Skeletal muscle tissue (tissue), 4 donors: Measurements from ENCODE around the gene ERF. TPM values are rescaled to one million over a fixed set of nuclear protein-coding genes. Genes with fewer than 3 reads are reported as not detected.

Experiments used
- H3K27ac ChIP-seq: one replicate; pipeline ENCODE4 v1.7.0; 2013; ENCODE audit warnings: mild to moderate bottlenecking, low read depth, low read length, inconsistent platforms
- H3K27me3 ChIP-seq, 3 donors: one replicate each; pipeline ENCODE4 v1.7.0; 2013; ENCODE audit warnings: low read length in 3 of 3; ENCODE audit not compliant: control insufficient read depth in 3 of 3, insufficient read depth in 3 of 3
- H3K36me3 ChIP-seq, 3 donors: one replicate each; pipeline ENCODE4 v1.7.0; 2013; ENCODE audit warnings: low read length in 3 of 3; ENCODE audit not compliant: control insufficient read depth in 3 of 3, insufficient read depth in 3 of 3
- H3K4me1 ChIP-seq, 3 donors: one replicate each; pipeline ENCODE4 v1.7.0; 2013; ENCODE audit warnings: low read length in 3 of 3, mild to moderate bottlenecking in 3 of 3; ENCODE audit not compliant: control insufficient read depth in 3 of 3, insufficient read depth in 3 of 3
- H3K4me3 ChIP-seq, 3 donors: one replicate each; pipeline ENCODE4 v1.7.0; 2013; ENCODE audit warnings: low read length in 3 of 3
- H3K9ac ChIP-seq, 3 donors: one replicate each; pipeline ENCODE4 v1.7.0; 2013; ENCODE audit warnings: low read length in 3 of 3, mild to moderate bottlenecking in 3 of 3, moderate library complexity in 2 of 3, low read depth in 1 of 3
- H3K9me3 ChIP-seq, 3 donors: one replicate each; pipeline ENCODE4 v1.7.0; 2013; ENCODE audit warnings: low read length in 3 of 3; ENCODE audit not compliant: control insufficient read depth in 3 of 3
- total RNA-seq: library from RNA; depleted of rRNA; stranded (reverse); fragments of >200 nt; gene quantifications from one replicate; pipeline ENCODE4 v1.2.3, GENCODE V29; 2014
- donor health status: Osteomylitis.

Gene ERF
- total RNA-seq, 1 donor from 2014 or later, result 12.0 TPM

DNA sequence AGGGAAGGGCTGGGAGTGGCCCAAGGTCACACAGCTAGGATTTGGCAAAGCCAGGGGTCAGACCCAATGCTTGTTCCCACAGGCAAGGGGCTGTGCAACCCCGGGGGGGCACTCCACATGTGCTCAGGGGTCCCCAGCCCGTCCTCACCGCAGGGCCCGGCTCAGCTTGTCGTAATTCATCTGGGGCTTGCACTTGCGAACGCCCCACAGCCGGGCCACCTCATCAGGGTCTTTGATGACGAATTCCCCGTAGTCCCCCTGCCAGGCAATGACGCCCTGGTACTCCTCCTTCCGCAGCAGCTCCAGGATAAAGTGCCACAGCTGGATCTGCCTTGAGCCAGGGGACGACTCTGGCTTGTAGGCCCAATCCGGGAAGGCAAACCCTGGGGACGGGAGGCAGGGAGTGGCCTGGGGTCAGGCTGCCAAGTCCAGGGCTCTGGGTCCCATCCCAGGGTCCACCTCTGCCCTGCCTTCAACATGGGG lies 4.7 kb downstream of the ERF start:
- Histone ChIP-seq H3K9me3 (no peaks in the 10 kb centered on the region), H3K4me3 (peak overlapping the region in 2 of 3 donors; percentile 22 to 35), H3K9ac (peak overlapping the region in 2 of 3 donors; percentile 50 to 54), H3K27me3 (peaks cover 0 to 27% (median 17%) of the 10 kb centered on the region in 3 donors), H3K36me3 (peaks cover 0 to 9% (median 4%) of the 10 kb centered on the region in 3 donors), H3K4me1 (peaks cover 47 to 53% (median 52%) of the 10 kb centered on the region in 3 donors), H3K27ac (peak overlapping the region; percentile 64)

DNA sequence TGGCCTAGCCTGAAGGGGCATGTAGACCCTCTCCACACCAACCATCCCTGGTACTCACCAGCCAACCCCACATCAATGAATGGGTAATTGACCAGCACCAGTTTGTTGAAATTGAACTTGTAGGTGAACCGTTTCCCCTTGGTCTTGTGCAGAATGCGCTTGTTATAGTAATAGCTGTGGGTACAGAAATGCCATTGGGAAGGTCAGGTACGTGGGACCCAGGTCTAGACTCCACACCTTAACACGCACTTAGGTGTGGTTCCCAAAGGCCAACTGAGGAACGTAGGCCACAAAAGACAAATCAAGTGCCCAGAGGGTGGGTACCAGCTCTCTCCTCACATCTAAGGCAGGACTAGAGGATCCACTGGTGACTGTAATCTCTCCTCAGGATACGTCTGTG lies 5.2 kb downstream of the ERF start:
- Histone ChIP-seq H3K9ac (peak overlapping the region in 2 of 3 donors; percentile 35 to 38), H3K4me3 (peak overlapping the region in 1 of 3 donors; percentile 22), H3K4me1 (peaks cover 51 to 57% (median 56%) of the 10 kb centered on the region in 3 donors), H3K9me3 (no peaks in the 10 kb centered on the region), H3K27me3 (peaks cover 0 to 27% (median 17%) of the 10 kb centered on the region in 3 donors), H3K36me3 (peaks cover 0 to 9% (median 4%) of the 10 kb centered on the region in 3 donors), H3K27ac (peak overlapping the region; percentile 64)

DNA sequence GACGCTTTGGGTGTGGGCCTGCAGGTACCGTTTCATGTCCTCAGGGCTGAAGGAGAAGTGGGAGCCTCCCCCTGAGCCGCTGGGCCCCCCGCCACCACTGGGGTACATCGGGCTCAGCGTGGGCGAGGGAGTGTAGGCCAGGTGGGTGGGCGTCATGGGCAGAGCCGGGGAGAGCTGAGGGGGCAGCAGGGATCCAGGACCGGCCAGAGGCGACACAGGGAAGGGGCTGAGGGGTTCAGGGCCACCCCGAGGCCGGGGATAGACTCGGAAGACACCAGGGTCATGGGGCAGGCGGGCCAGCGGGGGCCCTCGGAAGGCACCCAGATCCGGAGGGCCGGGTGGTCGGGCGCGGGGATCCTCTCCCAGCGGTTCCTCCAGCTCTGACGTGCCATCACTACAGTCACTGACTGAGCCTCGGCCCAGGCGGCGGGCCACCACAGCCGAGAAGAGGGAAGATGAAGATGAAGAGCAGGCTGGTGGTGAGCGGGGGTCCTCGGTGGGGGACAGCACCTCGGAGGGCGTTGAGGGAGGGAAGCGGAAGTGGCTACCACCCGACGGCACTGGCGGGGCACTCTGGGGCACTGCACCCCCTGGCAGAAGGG lies 5.7 kb downstream of the ERF start:
- Histone ChIP-seq H3K27me3 (peaks cover 0 to 25% (median 17%) of the 10 kb centered on the region in 3 donors), H3K4me1 (peaks cover 53 to 57% (median 57%) of the 10 kb centered on the region in 3 donors), H3K36me3 (peaks cover 0 to 9% (median 4%) of the 10 kb centered on the region in 3 donors), H3K4me3 (no peak overlapping the region), H3K27ac (peak overlapping the region; percentile 64), H3K9me3 (no peaks in the 10 kb centered on the region), H3K9ac (no peak overlapping the region)

DNA sequence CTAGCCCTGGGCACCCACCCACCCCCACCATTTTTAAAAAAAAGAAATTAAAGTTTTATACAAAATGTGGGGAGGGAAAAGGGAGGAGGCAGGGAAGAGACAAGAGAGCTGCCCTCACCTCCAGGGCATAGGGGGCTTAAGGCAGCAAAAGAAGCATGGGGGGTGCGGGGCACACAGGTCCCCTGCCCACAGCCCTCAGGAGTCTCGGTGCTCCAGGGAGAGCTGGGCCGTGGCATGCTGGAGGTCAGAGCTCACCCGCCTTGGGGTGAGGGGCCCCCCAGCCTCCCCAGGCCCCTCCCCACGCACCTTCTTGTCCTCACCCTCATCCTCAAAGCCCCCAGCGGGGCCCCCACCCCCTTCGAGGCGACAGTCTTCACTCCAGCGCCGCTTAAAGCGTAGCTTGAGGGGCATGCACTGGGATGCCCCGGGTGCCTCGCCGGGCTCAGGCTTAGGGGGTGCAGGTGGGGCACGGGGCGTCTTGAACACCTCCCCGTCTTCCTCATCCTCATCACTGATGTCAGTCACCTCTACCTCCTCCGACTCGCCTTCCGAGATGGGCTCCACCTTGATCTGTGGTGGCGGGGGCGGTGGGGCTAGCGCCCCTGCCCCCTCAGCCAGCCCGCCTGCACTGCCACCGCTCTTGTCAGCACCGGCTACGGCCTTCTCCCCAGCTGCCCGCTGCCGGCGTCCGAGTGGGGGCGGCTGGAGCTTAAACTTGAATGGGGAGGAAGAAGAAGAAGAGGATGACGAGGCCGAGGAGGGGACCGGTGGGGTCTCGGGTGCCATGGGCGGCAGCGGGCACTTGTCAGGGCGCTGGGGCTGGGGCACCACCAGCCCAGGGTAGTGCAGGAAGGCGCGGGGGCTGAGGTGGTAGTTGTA lies 6.4 kb downstream of the ERF start:
- H3K9ac ChIP-seq, result no peak overlapping the region
- H3K4me1 ChIP-seq, result peaks cover 60 to 64% (median 63%) of the 10 kb centered on the region in 3 donors
- H3K4me3 ChIP-seq, result no peak overlapping the region
- peaks cover 0 to 9% (median 4%) of the 10 kb centered on the region in 3 donors for H3K36me3 ChIP-seq
- peaks cover 0 to 25% (median 17%) of the 10 kb centered on the region in 3 donors for H3K27me3 ChIP-seq
- H3K27ac ChIP-seq, result no peak overlapping the region
- H3K9me3 ChIP-seq, result no peaks in the 10 kb centered on the region

DNA sequence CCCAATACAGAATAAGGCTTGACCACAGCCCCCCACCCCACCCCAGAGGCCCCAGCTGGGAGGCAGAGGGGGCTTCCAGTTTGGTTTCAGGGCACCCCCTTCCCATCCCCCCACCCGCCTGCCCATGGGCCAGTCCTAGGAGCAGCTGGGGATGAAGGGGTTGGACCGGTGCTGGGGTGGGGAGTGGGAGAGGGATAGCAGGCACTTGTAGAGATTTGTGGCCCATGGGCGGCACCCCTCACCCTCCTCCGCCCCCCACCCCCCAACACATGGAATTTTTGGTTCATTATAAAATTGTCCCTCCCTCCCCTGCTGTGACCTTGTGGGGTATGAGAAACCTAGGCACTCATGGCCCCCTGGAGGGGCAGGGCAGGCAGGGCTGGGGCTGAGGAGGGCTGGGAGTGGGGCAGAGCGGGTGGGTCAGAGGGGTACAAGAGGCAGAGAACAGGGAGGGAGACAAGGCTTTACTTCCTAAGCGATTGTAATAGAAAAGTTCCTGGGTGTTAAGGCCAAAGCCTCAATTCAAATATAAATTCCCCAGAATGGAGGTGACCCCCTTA lies 7.2 kb downstream of the ERF start:
- Histone ChIP-seq H3K27ac (no peak overlapping the region), H3K4me1 (peaks cover 57 to 64% (median 60%) of the 10 kb centered on the region in 3 donors), H3K9ac (no peak overlapping the region), H3K27me3 (peaks cover 0 to 18% (median 12%) of the 10 kb centered on the region in 3 donors), H3K9me3 (no peaks in the 10 kb centered on the region), H3K36me3 (peaks cover 0 to 9% (median 4%) of the 10 kb centered on the region in 3 donors), H3K4me3 (no peak overlapping the region)

DNA sequence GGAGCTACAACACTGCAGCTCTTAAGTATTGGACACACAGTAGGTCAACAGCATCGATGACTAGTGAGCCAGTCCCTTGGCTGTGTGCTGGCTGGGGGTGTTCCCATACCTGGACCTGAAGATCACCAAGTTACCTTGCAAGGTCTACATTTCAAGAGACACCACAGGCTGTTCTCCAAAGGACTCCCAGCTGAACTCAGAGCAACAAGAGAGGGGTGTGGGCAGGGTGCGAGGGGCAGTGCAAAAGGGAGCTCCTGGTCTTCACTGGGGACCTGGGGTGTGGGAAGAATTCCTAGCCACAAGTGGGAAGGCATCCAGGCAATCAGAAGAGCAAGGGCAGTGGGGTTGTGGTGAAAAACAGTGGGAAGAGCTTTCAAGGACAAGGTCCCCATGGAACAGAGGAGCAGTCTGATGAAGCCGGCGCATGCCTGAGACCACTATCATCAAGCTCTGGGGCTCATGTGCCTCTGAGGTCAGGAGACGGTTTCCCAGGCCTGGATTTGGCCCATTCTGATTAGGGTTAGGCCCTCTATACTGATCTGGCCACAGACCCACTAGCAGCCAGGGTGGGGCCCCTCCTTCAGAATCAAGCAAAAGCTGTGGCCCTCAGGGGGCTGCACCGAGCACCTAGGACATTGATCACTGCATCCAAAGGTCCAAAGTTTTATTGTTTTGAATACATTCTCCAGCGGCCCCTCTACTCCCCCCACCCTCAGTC lies 7.8 kb downstream of the ERF start:
- H3K9me3 ChIP-seq, result no peaks in the 10 kb centered on the region
- peaks cover 0 to 13% (median 9%) of the 10 kb centered on the region in 3 donors for H3K27me3 ChIP-seq
- H3K4me1 ChIP-seq, result peaks cover 52 to 61% (median 53%) of the 10 kb centered on the region in 3 donors
- peaks cover 0 to 9% (median 4%) of the 10 kb centered on the region in 3 donors for H3K36me3 ChIP-seq
- H3K27ac ChIP-seq, result peak overlapping the region; percentile 34
- H3K4me3 ChIP-seq, result no peak overlapping the region
- H3K9ac ChIP-seq, result peak overlapping the region in 1 of 3 donors; percentile 8

DNA sequence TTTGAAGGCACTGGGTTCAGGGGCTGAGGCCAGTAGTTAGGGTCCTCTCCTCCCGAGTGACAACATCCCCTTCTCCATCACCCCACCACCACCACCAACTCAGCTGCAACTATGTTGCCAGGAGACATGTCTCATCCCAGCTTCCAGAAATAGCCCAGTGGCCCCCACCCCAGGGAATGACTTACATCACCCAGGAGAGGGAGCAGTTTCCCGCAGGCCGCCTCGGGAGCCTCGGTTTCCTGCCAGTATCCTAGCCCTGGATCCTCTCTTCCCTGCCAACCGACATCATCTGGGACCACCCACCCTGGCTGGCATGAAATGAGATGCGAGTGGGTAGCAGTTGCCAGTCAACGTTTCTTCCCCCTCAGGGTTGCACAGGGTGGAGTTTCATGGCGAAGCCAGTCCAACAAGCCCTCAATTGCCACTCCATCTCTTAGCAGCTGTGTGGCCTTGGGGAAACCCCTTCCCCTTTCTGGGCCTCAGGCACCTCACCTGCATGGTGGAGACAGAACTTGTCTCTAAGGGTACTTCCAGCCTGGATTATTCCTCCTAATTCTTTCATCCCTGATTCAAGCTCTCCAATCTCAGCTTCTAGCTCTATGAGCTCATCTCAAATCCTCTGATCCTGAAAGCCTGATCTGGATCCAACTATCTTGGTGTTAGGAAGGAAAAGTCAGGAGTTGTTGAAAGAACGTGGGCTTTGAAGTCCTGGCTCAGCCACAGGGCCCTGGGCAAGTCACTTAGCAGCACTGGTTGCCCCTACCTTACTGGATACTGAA lies 8.6 kb downstream of the ERF start:
- Histone ChIP-seq H3K9ac (peak overlapping the region in 1 of 3 donors; percentile 40), H3K36me3 (peaks cover 0 to 9% (median 4%) of the 10 kb centered on the region in 3 donors), H3K27ac (peak overlapping the region; percentile 34), H3K9me3 (no peaks in the 10 kb centered on the region), H3K4me3 (no peak overlapping the region), H3K4me1 (peaks cover 49 to 58% (median 52%) of the 10 kb centered on the region in 3 donors), H3K27me3 (peaks cover 0 to 10% (median 9%) of the 10 kb centered on the region in 3 donors)

DNA sequence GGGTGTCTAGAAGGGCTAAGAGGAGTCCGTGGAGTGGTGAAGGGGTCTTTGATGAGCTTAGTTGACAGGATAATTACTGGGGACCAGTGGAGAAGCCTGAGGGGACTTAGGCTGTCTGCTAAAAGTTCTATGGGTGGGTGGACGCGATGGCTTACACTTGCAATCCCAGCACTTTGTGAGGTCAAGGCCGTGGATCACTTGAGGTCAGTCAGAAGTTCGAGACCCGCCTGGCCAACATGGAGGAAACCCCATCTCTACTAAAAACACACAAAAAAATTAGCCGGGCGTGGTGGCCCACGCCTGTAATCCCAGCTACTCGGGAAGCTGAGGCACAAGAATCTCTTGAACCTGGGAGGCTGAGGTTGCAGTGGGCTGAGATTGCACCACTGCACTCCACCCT lies 9.7 kb downstream of the ERF start:
- H3K36me3 ChIP-seq, result peaks cover 4 to 8% (median 5%) of the 10 kb centered on the region in 3 donors
- H3K4me3 ChIP-seq, result peak overlapping the region; percentile 90 to 92 (median 91)
- H3K27ac ChIP-seq, result peak overlapping the region; percentile 89
- peaks cover 45 to 56% (median 48%) of the 10 kb centered on the region in 3 donors for H3K4me1 ChIP-seq
- peaks cover 0 to 2% (median under 1%) of the 10 kb centered on the region in 3 donors for H3K27me3 ChIP-seq
- H3K9ac ChIP-seq, result peak overlapping the region in 2 of 3 donors; percentile 69 to 83
- H3K9me3 ChIP-seq, result no peaks in the 10 kb centered on the region
